GM12878 (cell line): ENCODE results near the gene ABRACL. TPM values are rescaled to one million over a fixed set of nuclear protein-coding genes. Genes with fewer than 3 reads are reported as not detected.

ENCODE experiments used
- CEBPZ ChIP-seq: fragments of 150-350 bp; IDR thresholded peaks from 2 replicates; pipeline ENCODE4 v1.6.1; 2016; ENCODE audit warnings: low read depth, low read length
- EZH2 ChIP-seq: IDR thresholded peaks from 2 replicates; pipeline ENCODE4 v1.6.1; 2012; ENCODE audit warnings: low read depth, mild to moderate bottlenecking, control low read depth, inconsistent platforms, low read length, borderline replicate concordance; ENCODE audit not compliant: control insufficient read depth
- FOS ChIP-seq: IDR thresholded peaks from 3 replicates; pipeline ENCODE4 v1.6.1; 2011; ENCODE audit warnings: borderline replicate concordance; ENCODE audit not compliant: insufficient read length; ENCODE audit errors: extremely low read depth
- IRF4 ChIP-seq: IDR thresholded peaks from 2 replicates; pipeline ENCODE4 v1.6.1; 2011; ENCODE audit warnings: low read depth, low read length
- NBN ChIP-seq: fragments of 450-650 bp; IDR thresholded peaks from 2 replicates; pipeline ENCODE4 v1.6.1; 2016
- NFIC ChIP-seq: IDR thresholded peaks from 2 replicates; pipeline ENCODE4 v1.6.1; 2012; ENCODE audit warnings: low read depth, mild to moderate bottlenecking, inconsistent platforms, low read length, moderate library complexity
- RCOR1 ChIP-seq: conservative IDR thresholded peaks from 2 replicates; pipeline ENCODE4 v1.6.1; 2012; ENCODE audit warnings: low read depth, low read length, improper control_type of control experiment
- SUPT20H ChIP-seq: IDR thresholded peaks from 2 replicates; pipeline ENCODE4 v1.6.1; 2011; ENCODE audit warnings: low read depth, mild to moderate bottlenecking, low read length, moderate library complexity, borderline replicate concordance; ENCODE audit not compliant: control insufficient read depth
- TCF3 ChIP-seq: IDR thresholded peaks from 2 replicates; pipeline ENCODE4 v1.6.1; 2012; ENCODE audit warnings: low read depth, mild to moderate bottlenecking, low read length, borderline replicate concordance; ENCODE audit not compliant: insufficient read depth
- ZNF592 ChIP-seq: fragments of 450-650 bp; IDR thresholded peaks from 2 replicates; pipeline ENCODE4 v1.6.1; 2017; ENCODE audit warnings: mild to moderate bottlenecking, moderate library complexity
- polyA plus RNA-seq, 11 experiments: library from polyadenylated mRNA; depleted of rRNA in 4 of 11; unstranded in 6 of 11; stranded (reverse) in 5 of 11; fragments of >200 nt; fragmentation: Nextera tagmentation in 4 of 11; fragmentation: Illumina TruSeq in 1 of 11; extraction: Ambion mirVana in 4 of 11; extraction: Trizol in 1 of 11; gene quantifications; 1 replicate in 1 of 11; 2 replicates in 10 of 11; pipeline versions ENCODE4 v1.2.1 to v1.2.3, GENCODE V29; 2011 to 2016; ENCODE audit warnings: inconsistent platforms in 2 of 11, missing spikeins in 2 of 11, low read depth in 1 of 11
- total RNA-seq, 4 experiments: library from RNA; depleted of rRNA in 3 of 4; stranded (reverse); fragments of >200 nt in 3 of 4; fragmentation: Illumina TruSeq in 1 of 4; extraction: Trizol in 1 of 4; gene quantifications; 2 replicates each; pipeline versions ENCODE4 v1.2.1 to v1.2.3, GENCODE V29; 2013 to 2021
- TF ChIP-seq, protein P1 (sequence below): fragments of 450-650 bp; IDR thresholded peaks from 2 replicates; pipeline ENCODE4 v1.6.1; 2018; ENCODE audit warnings: mild to moderate bottlenecking, low read depth, moderate library complexity; ENCODE audit not compliant: partially characterized antibody
- TF ChIP-seq, protein P2 (sequence below): IDR thresholded peaks from 2 replicates; pipeline ENCODE4 v1.6.1; 2012; ENCODE audit warnings: improper control_type of control experiment, low read depth, low read length; ENCODE audit not compliant: insufficient replicate concordance

Gene ABRACL
- total and polyA plus RNA-seq, 10 of the 15 experiments (the other 5 are each of a cell fraction or from before 2014, with no cell fraction given), result 111 to 647 (median 192) TPM

DNA sequence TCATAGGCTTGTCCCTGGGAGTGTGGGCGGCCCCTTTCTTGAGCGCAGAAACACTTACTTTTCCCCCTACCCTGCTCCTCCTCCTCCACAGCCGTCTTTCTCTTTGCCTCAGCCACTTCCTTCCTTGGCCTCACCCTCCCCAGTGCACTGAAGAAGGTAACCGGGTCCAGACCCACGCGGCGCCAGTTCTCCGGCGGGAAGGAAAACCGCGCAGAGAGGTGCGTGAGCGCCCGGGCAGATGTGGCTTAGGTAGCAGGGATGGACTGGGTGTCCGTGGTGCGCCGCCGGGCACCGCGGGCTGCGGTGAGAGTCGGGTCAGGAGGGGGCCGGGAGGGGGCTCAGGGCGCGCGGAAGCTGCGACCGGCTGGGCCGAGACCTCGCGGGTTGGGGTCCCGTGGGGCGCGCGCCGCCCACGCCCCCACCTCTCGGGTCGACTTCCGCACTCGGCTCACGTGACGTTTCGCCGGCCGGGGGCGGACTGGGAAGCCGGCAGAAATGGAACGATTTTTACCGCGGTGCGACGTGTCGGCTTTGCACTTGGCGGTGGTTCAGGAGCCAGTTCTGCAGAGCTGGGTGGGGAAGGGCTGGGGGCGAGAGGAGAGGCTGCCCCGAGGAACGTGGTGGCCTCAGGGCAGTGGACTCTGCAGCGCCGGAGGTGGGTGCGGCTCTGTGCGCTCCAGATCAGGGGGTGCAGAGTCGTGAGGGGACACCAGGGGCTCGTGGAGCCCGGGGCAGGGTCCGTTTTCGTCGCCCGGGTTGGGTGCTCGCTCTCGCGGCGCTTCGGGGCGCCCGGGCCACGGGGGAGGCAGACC, at the start of gene ABRACL (continued):
- TF ChIP-seq CEBPZ, result no peak
- no peak for TF ChIP-seq TCF3
- TF ChIP-seq, protein P1, sequence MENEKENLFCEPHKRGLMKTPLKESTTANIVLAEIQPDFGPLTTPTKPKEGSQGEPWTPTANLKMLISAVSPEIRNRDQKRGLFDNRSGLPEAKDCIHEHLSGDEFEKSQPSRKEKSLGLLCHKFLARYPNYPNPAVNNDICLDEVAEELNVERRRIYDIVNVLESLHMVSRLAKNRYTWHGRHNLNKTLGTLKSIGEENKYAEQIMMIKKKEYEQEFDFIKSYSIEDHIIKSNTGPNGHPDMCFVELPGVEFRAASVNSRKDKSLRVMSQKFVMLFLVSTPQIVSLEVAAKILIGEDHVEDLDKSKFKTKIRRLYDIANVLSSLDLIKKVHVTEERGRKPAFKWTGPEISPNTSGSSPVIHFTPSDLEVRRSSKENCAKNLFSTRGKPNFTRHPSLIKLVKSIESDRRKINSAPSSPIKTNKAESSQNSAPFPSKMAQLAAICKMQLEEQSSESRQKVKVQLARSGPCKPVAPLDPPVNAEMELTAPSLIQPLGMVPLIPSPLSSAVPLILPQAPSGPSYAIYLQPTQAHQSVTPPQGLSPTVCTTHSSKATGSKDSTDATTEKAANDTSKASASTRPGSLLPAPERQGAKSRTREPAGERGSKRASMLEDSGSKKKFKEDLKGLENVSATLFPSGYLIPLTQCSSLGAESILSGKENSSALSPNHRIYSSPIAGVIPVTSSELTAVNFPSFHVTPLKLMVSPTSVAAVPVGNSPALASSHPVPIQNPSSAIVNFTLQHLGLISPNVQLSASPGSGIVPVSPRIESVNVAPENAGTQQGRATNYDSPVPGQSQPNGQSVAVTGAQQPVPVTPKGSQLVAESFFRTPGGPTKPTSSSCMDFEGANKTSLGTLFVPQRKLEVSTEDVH, result no peak
- TF ChIP-seq EZH2, result no peak
- TF ChIP-seq SUPT20H, result no peak
- no peak for TF ChIP-seq FOS
- TF ChIP-seq NFIC, result no peak; the same call in 1 of the 2 replicates
- TF ChIP-seq NBN, result peak; percentile 78; the same call in 1 of the 2 replicates
- no peak for TF ChIP-seq RCOR1
- no peak for TF ChIP-seq ZNF592
- TF ChIP-seq IRF4, result no peak
- TF ChIP-seq, protein P2, sequence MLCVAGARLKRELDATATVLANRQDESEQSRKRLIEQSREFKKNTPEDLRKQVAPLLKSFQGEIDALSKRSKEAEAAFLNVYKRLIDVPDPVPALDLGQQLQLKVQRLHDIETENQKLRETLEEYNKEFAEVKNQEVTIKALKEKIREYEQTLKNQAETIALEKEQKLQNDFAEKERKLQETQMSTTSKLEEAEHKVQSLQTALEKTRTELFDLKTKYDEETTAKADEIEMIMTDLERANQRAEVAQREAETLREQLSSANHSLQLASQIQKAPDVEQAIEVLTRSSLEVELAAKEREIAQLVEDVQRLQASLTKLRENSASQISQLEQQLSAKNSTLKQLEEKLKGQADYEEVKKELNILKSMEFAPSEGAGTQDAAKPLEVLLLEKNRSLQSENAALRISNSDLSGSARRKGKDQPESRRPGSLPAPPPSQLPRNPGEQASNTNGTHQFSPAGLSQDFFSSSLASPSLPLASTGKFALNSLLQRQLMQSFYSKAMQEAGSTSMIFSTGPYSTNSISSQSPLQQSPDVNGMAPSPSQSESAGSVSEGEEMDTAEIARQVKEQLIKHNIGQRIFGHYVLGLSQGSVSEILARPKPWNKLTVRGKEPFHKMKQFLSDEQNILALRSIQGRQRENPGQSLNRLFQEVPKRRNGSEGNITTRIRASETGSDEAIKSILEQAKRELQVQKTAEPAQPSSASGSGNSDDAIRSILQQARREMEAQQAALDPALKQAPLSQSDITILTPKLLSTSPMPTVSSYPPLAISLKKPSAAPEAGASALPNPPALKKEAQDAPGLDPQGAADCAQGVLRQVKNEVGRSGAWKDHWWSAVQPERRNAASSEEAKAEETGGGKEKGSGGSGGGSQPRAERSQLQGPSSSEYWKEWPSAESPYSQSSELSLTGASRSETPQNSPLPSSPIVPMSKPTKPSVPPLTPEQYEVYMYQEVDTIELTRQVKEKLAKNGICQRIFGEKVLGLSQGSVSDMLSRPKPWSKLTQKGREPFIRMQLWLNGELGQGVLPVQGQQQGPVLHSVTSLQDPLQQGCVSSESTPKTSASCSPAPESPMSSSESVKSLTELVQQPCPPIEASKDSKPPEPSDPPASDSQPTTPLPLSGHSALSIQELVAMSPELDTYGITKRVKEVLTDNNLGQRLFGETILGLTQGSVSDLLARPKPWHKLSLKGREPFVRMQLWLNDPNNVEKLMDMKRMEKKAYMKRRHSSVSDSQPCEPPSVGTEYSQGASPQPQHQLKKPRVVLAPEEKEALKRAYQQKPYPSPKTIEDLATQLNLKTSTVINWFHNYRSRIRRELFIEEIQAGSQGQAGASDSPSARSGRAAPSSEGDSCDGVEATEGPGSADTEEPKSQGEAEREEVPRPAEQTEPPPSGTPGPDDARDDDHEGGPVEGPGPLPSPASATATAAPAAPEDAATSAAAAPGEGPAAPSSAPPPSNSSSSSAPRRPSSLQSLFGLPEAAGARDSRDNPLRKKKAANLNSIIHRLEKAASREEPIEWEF, result no peak
